Measurements from ENCODE around the gene LDHB. TPM values are rescaled to one million over a fixed set of nuclear protein-coding genes. Genes with fewer than 3 reads are reported as not detected.

The LDHB gene
- total and polyA plus RNA-seq, 8 donors: 94.5 to 523 (median 326) TPM

GRCh38 chr12:21614506-21614905, 43.1 kb downstream of the LDHB start:
- intact Hi-C loops (cut with DNase I; ENCODE audit: low total_unique reads): loop anchor here (5.0 kb wide), 1 partner anchor 63 kb away; no protein-coding TSS in a partner anchor

GRCh38 chr12:21613931-21614330, 43.7 kb downstream of the LDHB start:
- TF ChIP-seq CTCF (IDR thresholded peaks at IDR 0.05) (no peak), POLR2AphosphoS5 (IDR thresholded peaks at IDR 0.05) (no peak), POLR2A (IDR thresholded peaks at IDR 0.05) (no peak), EP300 (IDR thresholded peaks at IDR 0.05) (no peak)
- intact Hi-C loops (cut with DNase I; ENCODE audit: low total_unique reads): loop anchor here (5.0 kb wide), 1 partner anchor 63 kb away; no protein-coding TSS in a partner anchor
- Histone ChIP-seq H3K27me3 (no peaks in the 10 kb centered on the region), H3K4me1 (peaks cover 0 to 21% (median 6%) of the 10 kb centered on the region in 4 donors), H3K36me3 (no peaks in the 10 kb centered on the region), H3K9me3 (no peaks in the 10 kb centered on the region), H3K27ac (no peak overlapping the region), H3K4me3 (no peak overlapping the region)
- DNase-seq: no peak
- WGBS, 5 donors: 26 to 43% (median 32%) methylated on average over 2 of the region's 2 CpGs

More at GRCh38 chr12:21614506-21614905, 43.1 kb downstream of the LDHB start:
- TF ChIP-seq POLR2AphosphoS5 (IDR thresholded peaks at IDR 0.05) (no peak), POLR2A (IDR thresholded peaks at IDR 0.05) (no peak), CTCF (IDR thresholded peaks at IDR 0.05) (no peak), EP300 (IDR thresholded peaks at IDR 0.05) (no peak)
- 80 to 97% (median 94%) methylated on average over 2 of the region's 2 CpGs for WGBS, 5 donors
- peaks cover 0 to 21% (median 6%) of the 10 kb centered on the region in 4 donors for H3K4me1 ChIP-seq
- no peaks in the 10 kb centered on the region for H3K36me3 ChIP-seq
- H3K27ac ChIP-seq: no peak overlapping the region
- no peaks in the 10 kb centered on the region for H3K27me3 ChIP-seq
- no peaks in the 10 kb centered on the region for H3K9me3 ChIP-seq
- no peak for DNase-seq
- no peak overlapping the region for H3K4me3 ChIP-seq

- intact Hi-C loops (cut with DNase I; ENCODE audit: low total_unique reads): no loop called here
- TF ChIP-seq POLR2A (IDR thresholded peaks at IDR 0.05): no peak
- TF ChIP-seq CTCF (IDR thresholded peaks at IDR 0.05): no peak
- no peak for TF ChIP-seq POLR2AphosphoS5 (IDR thresholded peaks at IDR 0.05)
- no peak for TF ChIP-seq EP300 (IDR thresholded peaks at IDR 0.05)
- Histone ChIP-seq H3K27me3 (no peaks in the 10 kb centered on the region), H3K9me3 (no peaks in the 10 kb centered on the region), H3K27ac (no peak overlapping the region), H3K4me3 (no peak overlapping the region), H3K4me1 (peaks cover 0 to 6% (median 0%) of the 10 kb centered on the region in 4 donors), H3K36me3 (no peaks in the 10 kb centered on the region)
- DNase-seq: no peak
Observed at GRCh38 chr12:21608196-21608595, 49.4 kb downstream of the LDHB start.

- WGBS, 5 donors: 32 to 74% (median 50%) methylated on average over 2 of the region's 2 CpGs
- DNase-seq: peak in 1 of 2 donors; percentile 53
- Histone ChIP-seq H3K36me3 (no peaks in the 10 kb centered on the region), H3K4me3 (no peak overlapping the region), H3K9me3 (no peaks in the 10 kb centered on the region), H3K27me3 (no peaks in the 10 kb centered on the region), H3K27ac (no peak overlapping the region), H3K4me1 (peaks cover 0 to 6% (median 0%) of the 10 kb centered on the region in 4 donors)
- intact Hi-C loops (cut with DNase I; ENCODE audit: low total_unique reads): no loop called here
- no peak for TF ChIP-seq POLR2A (IDR thresholded peaks at IDR 0.05)
- TF ChIP-seq CTCF (IDR thresholded peaks at IDR 0.05): peak in 4 of 7 experiments; percentile 14 to 52 (median 24)
- TF ChIP-seq POLR2AphosphoS5 (IDR thresholded peaks at IDR 0.05): no peak
Observed at GRCh38 chr12:21607701-21608100, 49.9 kb downstream of the LDHB start.
